NCI-H526 (cell line): ENCODE data around the gene TLL1.
A peak's percentile ranks its signal among the peaks of the same experiment; 100 is the strongest.

Experiments
- DNase-seq, 2 experiments: peaks; one replicate each; lab custom pipeline; 2025; lab: John Stamatoyannopoulos, UW

TLL1 gene

DNA sequence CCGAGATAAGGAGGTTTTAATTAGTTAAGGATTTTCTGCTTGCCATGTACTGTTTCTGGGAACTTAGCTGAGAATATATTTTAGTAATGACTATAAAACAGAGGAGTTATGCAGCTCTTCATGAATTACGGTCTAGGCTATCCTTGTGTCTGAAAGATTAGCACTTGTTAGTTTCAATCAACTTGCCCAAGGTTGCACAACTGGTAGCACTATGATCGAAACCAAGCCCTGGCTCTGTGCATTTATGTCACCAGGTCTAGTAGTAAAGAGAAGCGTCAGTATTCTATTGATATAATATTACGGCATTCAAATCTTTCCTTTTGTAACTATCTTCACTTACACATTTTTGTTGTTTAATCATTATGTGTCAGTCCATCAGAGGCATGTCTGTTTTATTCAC is 176.0 kb downstream of the TLL1 start:
- DNase-seq: no peak

DNA sequence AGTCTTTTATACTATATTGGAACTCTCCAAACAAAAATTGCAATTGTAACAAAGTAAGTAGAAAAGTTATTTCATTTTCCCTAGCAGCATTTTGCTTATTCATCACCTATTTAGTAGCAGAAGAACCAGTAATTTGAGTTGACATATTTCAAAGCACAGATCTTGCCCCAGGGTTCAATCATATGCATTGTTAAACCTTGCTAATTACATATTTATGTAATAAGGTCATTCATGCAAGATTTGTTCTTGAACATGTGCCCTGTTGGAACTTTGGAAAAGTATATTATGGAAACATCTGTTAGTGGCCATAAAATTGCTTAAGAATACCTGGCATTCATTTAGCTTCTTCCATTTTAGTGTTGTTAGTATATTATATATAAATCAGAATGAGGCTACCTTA is 191.7 kb downstream of the TLL1 start:
- no peak for DNase-seq

DNA sequence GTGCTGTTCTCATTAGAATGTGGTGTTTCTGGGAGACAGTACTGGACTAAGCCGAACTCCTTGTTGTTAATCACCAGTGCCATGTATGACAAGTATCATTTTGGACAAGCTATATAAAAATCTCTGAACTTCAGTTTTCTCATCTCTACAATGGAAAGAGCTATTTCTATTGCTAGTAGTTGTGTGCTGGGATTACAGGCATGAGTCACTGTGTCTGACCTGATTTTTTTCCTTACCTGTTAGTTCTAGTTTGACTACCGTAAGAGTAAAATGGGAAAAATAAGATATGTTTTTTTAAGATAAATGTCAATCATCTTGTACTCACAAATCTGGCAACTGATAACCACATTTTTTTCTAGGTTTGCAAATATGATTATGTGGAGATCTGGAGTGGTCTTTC is 192.3 kb downstream of the TLL1 start:
- DNase-seq: no peak

DNA sequence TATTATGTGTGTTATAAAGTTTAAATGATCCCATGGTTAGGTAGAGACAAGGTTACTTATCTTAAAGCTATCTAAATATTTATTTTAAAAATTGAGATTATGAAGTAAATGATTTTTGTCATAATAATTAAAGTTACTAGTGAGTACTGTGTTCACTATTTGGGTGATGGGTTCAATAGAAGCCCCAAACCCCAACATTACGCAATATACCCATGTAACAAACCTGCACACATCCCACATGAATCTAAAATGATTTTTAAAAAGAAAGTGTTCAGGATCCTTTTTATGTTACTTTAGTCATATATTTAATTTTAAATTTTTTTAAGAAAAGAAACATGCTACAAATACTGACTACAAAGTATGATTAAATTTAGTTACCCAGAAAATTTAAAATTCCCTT is 193.9 kb downstream of the TLL1 start:
- DNase-seq: no peak

DNA sequence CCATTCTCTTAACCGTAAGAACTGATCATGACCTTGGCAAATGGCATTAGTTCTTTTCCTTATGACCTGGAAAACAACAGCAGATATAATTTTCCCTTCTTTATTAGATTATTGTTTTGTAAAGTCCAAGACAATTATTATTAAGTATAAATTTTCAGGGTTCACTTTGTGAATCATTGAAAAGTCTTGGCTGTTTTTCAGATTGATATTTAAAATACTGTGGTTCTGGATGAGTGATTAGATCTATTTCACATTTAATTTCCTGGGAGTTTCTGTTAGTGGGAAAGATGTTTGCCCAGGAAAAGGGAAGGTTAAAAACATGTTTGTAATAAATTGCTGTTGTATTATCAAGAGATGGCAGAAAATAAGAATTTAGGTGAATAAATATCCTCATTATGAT is 194.9 kb downstream of the TLL1 start:
- no peak for DNase-seq

DNA sequence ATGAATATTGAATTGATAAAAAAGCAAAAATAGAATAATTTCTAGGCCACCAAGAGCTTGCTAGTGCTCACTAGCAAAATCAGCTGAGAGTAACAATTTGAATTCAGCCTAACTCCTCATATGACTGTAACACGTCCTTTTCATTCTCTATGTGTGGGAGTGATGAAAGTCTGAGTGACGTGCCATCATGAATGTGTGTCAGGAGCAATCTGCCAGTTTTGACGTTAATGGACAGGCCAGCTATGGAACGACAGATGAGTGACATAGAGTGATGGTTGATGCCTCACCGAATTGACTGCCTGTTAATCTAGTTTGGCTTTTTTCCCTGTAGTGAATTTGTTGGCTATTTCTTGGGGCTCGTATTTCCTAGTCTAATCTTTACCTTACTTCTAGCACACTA is 200.7 kb downstream of the TLL1 start:
- DNase-seq: no peak

DNA sequence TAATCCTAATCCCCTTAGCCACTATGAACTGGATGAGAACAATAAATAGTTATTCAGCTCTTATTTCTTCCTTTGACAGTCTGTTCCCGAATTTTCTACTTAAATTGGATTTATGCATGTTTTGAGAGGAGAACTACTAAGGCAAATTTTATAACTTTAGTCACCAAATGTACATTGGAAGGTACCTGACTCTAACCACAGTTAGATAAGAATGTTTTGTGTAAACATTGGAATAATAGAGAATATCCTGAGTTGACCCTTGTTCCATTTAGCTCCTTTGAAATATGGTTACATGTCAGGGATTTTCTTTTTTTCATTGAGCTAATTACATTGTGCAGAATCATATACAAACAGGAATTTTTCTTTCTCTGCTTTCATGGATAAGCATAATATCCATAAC is 202.6 kb downstream of the TLL1 start:
- no peak for DNase-seq

DNA sequence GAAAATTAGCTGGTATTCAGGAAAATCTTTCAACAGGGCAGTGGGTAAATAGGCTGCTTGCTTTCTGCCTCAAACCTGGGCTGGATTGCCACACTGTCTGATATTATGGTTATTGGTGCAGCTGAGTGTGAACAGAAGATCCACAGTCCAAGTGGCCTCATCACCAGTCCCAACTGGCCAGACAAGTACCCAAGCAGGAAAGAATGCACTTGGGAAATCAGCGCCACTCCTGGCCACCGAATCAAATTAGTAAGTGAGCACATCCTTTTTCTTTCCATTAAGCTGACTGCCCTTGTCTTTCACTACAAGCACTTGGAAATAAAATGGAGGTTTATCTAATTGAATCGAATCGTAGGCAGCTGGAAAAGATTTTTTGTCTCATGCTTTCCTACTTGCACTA is 204.7 kb downstream of the TLL1 start:
- no peak for DNase-seq

DNA sequence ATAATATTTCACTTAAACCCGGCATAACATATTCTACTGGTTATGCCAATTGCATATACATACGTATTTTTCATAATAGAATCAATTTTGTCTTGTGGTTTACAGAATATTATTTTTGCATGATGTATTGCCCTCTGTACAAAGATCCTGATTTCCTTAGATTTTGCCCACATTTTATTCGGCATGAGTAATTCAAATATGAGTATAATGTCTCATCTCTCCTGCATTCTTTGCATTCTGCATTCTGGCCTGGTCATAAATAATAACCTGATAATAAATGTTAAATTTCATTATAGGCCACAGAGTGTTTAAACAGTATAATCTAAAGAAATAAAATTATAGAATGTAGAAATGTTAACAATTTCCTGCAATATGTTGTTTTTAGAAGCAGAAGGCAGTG is 205.3 kb downstream of the TLL1 start:
- DNase-seq: no peak

DNA sequence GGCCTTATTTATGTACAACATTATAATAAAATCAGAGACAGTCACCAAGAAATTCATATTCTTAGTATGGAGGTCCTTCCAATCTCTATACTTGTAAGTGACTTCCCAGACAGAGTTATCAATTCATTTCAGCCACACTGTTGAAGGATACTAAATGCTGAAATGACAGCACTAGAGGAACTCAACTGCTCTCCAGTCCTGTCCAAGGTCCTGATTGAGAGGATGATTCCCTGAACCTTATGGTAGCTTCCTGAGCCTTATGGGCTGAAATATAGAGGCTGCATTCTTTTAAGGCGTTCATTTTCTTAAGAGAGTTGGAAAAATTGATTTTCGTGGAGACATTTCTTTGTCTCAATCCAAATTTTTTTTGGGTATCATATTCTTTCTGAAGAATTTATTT is 205.9 kb downstream of the TLL1 start:
- no peak for DNase-seq

DNA sequence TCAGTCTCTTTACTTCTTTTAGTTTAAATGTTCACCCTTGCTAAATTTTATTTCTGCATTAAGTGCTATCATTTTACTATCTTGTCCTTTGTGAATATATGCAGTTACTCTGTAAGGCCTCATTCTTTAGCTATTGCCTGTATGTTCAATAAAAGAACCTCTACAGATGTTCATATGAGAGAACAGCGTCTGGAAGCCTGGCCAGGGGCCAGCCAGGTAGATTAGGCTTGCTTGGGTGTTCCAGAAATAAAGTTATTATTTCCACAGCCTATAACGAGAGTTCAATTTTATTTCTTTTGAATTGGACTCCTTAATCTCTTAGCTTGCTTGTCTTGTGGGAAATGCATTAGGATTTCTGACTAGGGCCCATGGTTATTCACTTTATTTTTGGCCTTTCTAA is 214.5 kb downstream of the TLL1 start:
- DNase-seq: no peak

DNA sequence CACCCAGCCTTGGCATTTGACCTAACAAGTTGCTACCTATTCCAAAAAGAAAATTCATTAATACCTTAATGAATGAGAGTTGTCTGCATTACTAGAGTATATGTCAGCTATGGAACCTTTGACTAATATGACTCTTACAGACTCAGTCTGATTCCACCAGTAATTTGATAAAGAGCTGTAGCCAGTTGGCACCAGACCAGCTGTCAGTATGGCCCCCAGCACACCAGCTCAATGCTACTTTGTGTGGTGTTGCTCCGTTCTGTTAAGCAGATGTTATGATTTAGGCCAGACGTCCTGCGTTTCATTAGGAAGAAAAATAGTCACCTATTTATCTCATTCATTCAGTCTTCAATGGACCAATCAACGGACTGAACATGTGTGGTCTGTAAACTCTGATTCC is 215.5 kb downstream of the TLL1 start:
- no peak for DNase-seq

DNA sequence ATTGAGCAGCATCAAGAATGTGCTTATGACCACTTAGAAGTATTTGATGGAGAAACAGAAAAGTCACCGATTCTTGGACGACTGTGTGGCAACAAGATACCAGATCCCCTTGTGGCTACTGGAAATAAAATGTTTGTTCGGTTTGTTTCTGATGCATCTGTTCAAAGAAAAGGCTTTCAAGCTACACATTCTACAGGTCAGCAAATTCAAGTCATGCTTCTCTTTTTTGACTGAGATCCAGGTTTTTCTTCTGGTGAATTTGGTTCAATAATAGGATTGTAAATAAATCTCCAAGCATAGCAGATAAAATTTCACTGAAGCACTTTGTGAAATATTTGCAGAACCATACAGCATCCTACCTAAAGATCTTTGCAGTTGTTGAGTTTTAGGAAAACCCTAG is 218.1 kb downstream of the TLL1 start:
- DNase-seq: no peak

DNA sequence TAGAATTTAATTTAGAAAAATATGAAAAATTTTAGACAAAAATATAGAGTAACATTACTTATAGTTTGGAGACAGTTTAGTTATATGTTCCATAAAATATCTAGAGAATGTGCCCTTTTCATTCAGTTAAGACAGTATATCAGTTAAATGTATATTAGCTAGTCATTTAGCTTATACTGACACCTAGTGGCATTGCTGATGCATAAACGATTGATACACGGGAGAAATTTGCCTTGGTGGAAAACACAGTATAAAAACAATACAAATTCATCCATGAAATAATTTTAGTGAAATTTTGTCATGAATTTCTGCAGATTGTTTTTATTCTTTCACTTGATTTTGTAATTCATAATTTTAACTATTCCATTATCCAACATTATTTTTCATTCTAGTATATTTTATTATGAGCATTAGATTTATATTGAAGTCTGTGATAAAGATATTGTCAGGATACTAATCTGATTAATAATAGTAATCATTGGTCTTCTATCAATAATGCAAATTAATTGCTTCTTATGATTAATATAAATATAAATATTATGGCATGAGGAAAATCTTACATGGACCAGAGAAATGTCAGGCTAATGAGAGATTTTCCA is 219.0 kb downstream of the TLL1 start:
- DNase-seq: peak in 1 of 2 experiments; percentile 70

DNA sequence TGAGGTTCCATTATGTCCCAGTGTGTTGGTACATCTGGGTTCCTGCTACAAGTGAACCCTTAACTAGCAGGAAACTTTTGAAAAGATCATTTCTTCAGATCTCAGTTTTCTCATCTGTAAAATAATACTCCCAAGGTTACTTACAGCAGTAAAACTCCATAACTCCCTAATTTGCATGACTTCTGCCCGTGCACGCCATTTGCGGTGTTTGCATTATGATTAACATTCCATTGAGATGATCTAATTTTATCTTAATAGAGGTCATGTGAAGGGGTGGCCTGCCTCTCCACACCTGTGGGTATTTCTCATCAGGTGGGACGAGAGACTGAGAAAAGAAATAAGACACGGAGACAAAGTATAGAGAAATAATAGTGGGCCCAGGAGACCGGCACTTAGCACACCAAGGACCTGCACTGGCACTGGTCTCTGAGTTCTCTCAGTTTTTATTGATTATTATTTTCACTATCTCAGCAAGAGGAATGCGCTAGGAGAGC is 219.8 kb downstream of the TLL1 start:
- DNase-seq: peak; percentile 77 to 80

DNA sequence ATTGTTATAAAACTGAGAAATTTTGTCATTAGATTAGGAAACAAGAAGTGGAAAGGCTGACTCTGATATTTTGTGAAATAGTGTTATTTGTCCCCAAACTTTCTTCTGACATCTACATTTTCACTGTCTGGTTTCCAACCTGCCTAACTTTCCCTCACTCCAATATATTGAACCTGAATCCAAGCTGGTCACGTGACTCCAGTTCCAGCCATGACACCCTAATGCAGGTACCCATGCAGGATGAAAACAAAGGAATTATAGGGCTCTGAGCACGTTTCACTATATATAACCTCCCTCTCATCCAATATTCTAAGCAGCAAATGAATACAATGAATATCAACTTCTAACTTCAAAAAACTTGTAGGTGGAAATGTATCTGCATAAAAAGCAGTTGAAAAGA is 231.6 kb downstream of the TLL1 start:
- no peak for DNase-seq

DNA sequence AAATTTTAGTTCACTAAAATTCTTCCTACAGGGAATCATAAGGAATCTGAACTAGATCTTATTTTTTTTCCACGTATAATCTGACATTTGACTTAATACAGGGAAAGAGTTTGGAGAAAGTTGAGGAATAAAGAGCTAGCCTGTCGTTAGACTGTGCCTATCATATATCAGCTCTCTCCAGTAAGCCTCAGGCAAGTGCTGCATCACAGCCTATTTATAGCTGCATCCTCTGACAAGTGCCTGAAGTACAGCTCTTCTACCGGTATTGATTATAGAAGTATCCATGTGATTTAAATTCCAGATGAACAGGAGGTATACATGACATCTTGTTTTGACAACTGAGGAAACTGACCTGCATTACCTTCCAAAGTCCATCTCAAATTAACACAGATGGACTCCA is 248.9 kb downstream of the TLL1 start:
- DNase-seq: no peak

DNA sequence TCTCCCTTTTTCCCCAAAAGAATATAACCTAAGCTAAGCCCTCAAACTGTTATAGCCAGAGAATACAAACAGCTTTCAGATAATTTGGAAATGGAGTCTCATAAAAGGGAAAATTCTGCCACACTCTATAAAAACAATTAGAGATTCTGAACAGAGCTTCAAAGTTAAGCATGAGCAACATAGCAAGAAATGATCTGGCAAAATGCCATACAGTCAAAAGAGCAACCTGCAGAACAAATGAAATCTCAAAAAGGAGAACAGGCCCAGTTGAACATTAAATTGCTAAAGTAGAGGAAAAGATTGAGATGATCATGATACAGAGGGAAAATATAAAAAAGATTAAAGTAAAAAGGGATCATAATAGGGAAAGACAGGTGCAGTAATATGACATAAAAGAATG is 250.5 kb downstream of the TLL1 start:
- DNase-seq: no peak

DNA sequence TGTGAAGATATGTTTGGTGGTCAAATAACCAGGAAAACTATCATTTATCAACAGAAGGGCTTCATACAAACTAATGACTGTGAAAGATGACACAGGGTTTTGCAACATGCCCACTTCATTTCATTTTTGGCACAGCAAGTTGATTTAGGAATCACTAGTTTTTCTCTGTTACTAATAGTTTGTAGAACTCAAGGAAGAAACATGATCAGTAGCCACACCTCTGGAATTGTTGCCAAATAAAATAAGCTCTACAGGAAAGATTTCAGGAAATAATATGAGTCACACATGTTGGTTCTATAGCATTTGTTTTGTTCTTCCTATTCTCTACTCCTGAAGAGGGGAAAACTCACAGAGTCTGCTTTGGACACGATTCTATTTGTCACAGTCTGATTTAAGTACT is 255.4 kb downstream of the TLL1 start:
- no peak for DNase-seq

DNA sequence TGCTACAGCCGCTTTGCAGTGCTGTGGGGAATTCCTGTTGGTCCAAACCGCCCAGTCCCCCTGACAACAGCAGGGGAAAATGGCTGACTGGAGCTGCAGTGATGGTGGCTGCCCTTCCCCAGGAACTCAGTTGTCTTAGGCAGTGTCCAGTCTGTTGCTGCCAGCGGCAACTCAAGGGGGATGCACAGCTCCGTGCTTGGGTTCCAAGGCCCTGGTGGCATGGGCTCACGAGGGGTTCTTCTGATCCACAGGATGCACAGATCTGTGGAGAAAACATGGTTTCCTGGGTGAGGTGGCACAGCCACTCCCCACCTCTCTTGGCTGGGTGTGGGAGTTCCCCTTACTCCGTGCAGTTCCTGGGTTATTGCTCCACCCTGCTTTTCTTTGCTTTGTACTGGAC is 261.2 kb downstream of the TLL1 start:
- no peak for DNase-seq

DNA sequence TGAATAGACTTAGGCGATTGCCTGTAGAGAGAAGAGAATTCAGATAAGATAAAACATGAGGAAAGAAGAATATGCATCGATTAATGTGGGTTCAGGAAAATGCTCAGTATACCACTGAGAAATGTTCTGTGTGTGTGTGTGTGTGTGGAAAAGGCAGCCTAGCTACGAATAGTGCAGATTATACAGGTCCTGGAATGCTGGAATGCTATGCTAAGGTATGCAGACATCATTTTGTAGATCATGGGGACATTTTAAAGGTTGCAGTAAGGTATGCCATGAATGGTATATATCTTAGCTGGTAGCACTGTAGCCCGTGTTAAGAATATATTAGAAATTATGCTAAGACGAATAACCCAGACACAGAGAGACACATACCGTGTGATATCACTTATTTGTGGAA is 267.9 kb downstream of the TLL1 start:
- DNase-seq: no peak

DNA sequence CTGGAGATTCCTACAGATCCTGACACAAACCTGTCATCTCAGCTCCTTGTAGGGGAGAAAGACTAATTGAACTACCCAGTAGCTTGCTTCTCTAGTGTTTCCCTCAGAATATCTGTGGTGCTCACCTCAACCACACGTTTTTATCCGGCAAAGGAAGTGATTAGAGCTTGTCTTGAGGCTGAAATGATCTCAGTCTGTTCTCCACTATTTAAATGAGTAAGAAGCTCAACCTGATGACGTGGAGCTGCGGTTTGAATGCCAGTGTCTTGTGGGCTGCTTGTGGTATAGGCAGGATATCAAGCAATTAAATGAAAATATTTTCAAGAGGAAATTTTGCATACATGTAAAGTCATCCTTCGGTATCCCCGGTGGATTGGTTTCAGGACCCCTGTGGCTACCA is 270.2 kb downstream of the TLL1 start:
- peak; percentile 22 to 28 for DNase-seq

DNA sequence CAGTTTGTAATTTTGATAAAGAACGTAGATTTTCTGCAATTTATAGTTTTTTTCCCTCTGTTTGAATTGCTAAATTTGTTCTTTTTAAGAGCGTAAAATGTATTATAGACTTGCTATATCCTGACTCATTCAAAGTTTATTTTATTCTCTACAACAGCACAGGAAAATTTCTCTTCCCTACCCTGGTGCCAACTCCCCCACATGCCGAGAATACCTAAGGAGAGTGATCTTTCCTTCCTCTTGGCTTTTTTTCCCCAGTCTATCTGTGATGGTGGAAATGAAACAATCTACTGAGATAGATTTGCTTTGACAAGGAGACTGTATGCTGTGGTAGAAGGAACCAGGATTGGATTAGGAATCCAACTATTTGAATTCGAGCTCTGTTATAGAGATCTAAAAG is 271.6 kb downstream of the TLL1 start:
- no peak for DNase-seq

DNA sequence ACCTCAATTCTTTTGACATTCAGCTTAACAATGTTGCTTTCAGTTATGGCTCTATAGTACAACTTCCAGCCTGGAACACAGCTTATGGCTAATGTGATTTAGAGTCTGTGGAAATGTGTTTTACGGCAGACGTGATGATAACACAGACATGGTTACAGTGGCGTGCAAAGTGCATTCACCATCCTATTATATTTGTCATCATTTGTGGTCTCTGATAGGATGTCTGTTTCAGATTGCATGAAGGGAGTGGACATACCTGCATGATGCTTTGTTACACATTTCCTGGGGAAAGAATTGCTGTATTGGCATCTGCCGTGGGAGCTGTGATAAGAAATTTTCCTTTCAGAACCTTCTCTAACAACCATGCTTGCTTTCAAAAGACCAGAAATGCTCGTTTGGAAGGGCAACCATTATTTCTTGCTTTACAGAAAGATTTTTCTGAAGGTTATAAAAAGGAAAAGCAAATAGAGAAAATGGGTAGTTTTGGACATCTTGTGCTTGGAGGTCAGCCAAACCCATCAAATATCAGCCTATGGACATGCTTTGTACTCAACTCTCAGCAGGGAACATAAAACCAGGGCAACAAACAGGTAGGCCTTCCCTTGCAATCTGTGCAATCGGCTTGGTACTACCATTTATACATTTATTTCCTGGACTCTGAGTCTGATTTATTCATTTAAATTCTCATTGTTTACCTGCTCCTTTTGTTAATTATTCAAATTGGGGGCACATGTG is 273.9 kb downstream of the TLL1 start:
- no peak for DNase-seq
